Keratinocyte (primary cell): ENCODE results near the gene TXNRD1. TPM values are rescaled to one million over a fixed set of nuclear protein-coding genes. Genes with fewer than 3 reads are reported as not detected.

ENCODE experiments used
- DNase-seq: peaks from one replicate; pipeline ENCODE4 v3.0.0-alpha.2; 2011; ENCODE audit warnings: low read depth, missing footprints, low spot score
- FAIRE-seq: peaks from 2 replicates; lab custom pipeline; 2011; peaks lifted over from hg19 to GRCh38; lab: Jason Lieb, UNC
- H2AFZ ChIP-seq: 2 replicates; pipeline ENCODE4 v1.6.0; 2012; ENCODE audit warnings: low read length, control low read depth, inconsistent platforms; ENCODE audit not compliant: control insufficient read depth
- H3K27ac ChIP-seq: 2 replicates; pipeline ENCODE4 v1.5.1; 2011; ENCODE audit warnings: low read length; ENCODE audit not compliant: control insufficient read depth, insufficient read depth
- H3K27me3 ChIP-seq: 3 replicates; pipeline ENCODE4 v1.6.0; 2011; ENCODE audit warnings: low read length; ENCODE audit not compliant: control insufficient read depth, insufficient read depth; ENCODE audit errors: extremely low read depth
- H3K36me3 ChIP-seq, 2 experiments: 2 replicates in 1 of 2; 3 replicates in 1 of 2; pipeline ENCODE4 v1.5.1; 2011; ENCODE audit warnings: low read length in 2 of 2, mild to moderate bottlenecking in 1 of 2; ENCODE audit not compliant: control insufficient read depth in 2 of 2, insufficient read depth in 2 of 2; ENCODE audit errors: extremely low read depth in 1 of 2
- H3K4me1 ChIP-seq: 3 replicates; pipeline ENCODE4 v1.5.1; 2011; ENCODE audit warnings: low read length; ENCODE audit not compliant: control insufficient read depth, insufficient read depth; ENCODE audit errors: extremely low read depth
- H3K4me2 ChIP-seq: 3 replicates; pipeline ENCODE4 v1.6.0; 2011; ENCODE audit warnings: low read depth, low read length; ENCODE audit not compliant: control insufficient read depth, insufficient read depth; ENCODE audit errors: extremely low read depth
- H3K4me3 ChIP-seq, 3 experiments: fragments of 200-600 bp in 1 of 3; sonication (generic) in 1 of 3; 2 replicates in 2 of 3; 3 replicates in 1 of 3; pipeline ENCODE4 v1.5.1; 2011 to 2016; ENCODE audit warnings: low read length in 3 of 3, mild to moderate bottlenecking in 3 of 3, control low read depth in 2 of 3, inconsistent platforms in 1 of 3, low read depth in 1 of 3, mixed read lengths in 1 of 3, mixed run types in 1 of 3, moderate library complexity in 1 of 3; ENCODE audit not compliant: control insufficient read depth in 2 of 3, insufficient read depth in 2 of 3; ENCODE audit errors: extremely low read depth in 1 of 3
- H3K79me2 ChIP-seq: 2 replicates; pipeline ENCODE4 v1.6.0; 2012; ENCODE audit warnings: low read length; ENCODE audit not compliant: control insufficient read depth, insufficient read depth
- H3K9ac ChIP-seq: 3 replicates; pipeline ENCODE4 v1.6.0; 2011; ENCODE audit warnings: low read length; ENCODE audit not compliant: control insufficient read depth, insufficient read depth; ENCODE audit errors: extremely low read depth
- H3K9me1 ChIP-seq: 3 replicates; pipeline ENCODE4 v1.6.0; 2011; ENCODE audit warnings: low read length; ENCODE audit not compliant: control insufficient read depth, insufficient read depth; ENCODE audit errors: extremely low read depth
- H3K9me3 ChIP-seq: 2 replicates; pipeline ENCODE4 v1.5.1; 2012; ENCODE audit warnings: low read depth, low read length; ENCODE audit not compliant: control insufficient read depth
- H4K20me1 ChIP-seq: 3 replicates; pipeline ENCODE4 v1.6.0; 2011; ENCODE audit warnings: low read length; ENCODE audit not compliant: control insufficient read depth, insufficient read depth; ENCODE audit errors: extremely low read depth
- CTCF ChIP-seq, 3 experiments: IDR thresholded peaks in 1 of 3; conservative IDR thresholded peaks in 1 of 3; optimal IDR thresholded peaks in 1 of 3; 2 replicates in 2 of 3; 3 replicates in 1 of 3; pipeline versions ENCODE3 to v1.5.1; 2011; ENCODE audit warnings: low read length in 3 of 3, mild to moderate bottlenecking in 3 of 3, moderate library complexity in 2 of 3, control low read depth in 1 of 3, inconsistent platforms in 1 of 3; ENCODE audit not compliant: insufficient read depth in 2 of 3; ENCODE audit errors: extremely low read depth in 1 of 3
- EZH2 ChIP-seq: IDR thresholded peaks from one replicate; pipeline ENCODE4 v1.6.1; 2012; ENCODE audit warnings: inconsistent platforms, mild to moderate bottlenecking, low read length, moderate library complexity
- dilution Hi-C: fragments of 300-500 bp; cut with MboI; formaldehyde crosslinking; loops from one replicate; pipeline ENCODE4 v1.7.0; 2020; ENCODE audit warnings: low sequenced_read_pairs; ENCODE audit not compliant: extremely low pct_ligation_motif_present
- polyA plus RNA-seq, 5 experiments: library from polyadenylated mRNA; depleted of rRNA in 3 of 5; stranded (reverse) in 3 of 5; stranded (forward) in 1 of 5; unstranded in 1 of 5; fragments of >200 nt; gene quantifications; 1 replicate in 1 of 5; 2 replicates in 3 of 5; 3 replicates in 1 of 5; pipeline versions ENCODE4 v1.2.1 to v1.2.3, GENCODE V29; 2011 to 2012; ENCODE audit warnings: missing spikeins in 2 of 5, low read depth in 1 of 5, low replicate concordance in 1 of 5

Gene TXNRD1
- polyA plus RNA-seq, 1 donor (not counting 4 experiments of a cell fraction or from before 2014, with no cell fraction given), result 88.9 TPM

GRCh38 chr12:104333692-104334255 lies 118.2 kb downstream of the TXNRD1 start:
- H3K79me2 ChIP-seq, result peaks cover 12% of the 10 kb centered on the region
- no peaks in the 10 kb centered on the region for H3K27me3 ChIP-seq
- no peaks in the 10 kb centered on the region for H3K9me3 ChIP-seq
- H3K36me3 ChIP-seq, result peaks cover 24 to 29% of the 10 kb centered on the region in 2 experiments
- no peak overlapping the region for H3K4me3 ChIP-seq
- H4K20me1 ChIP-seq, result peaks cover 5% of the 10 kb centered on the region
- DNase-seq, result no peak
- H3K4me1 ChIP-seq, result no peaks in the 10 kb centered on the region
- no peak overlapping the region for H3K4me2 ChIP-seq
- H3K27ac ChIP-seq, result no peak overlapping the region
- H3K9me1 ChIP-seq, result no peaks in the 10 kb centered on the region
- TF ChIP-seq EZH2 (no peak), CTCF (optimal IDR thresholded peaks at IDR 0.05 in 1 of 3, IDR thresholded peaks at IDR 0.05 in 1 of 3, conservative IDR thresholded peaks at IDR 0.05 in 1 of 3; ENCODE audit: extremely low read depth in 1 of 3, insufficient read depth in 2 of 3, low read length in 3 of 3) (no peak)
- no peak for FAIRE-seq
- dilution Hi-C loops, result no loop called here
- no peak overlapping the region for H2AFZ ChIP-seq
- H3K9ac ChIP-seq, result no peak overlapping the region

GRCh38 chr12:104334581-104334980 lies 119.0 kb downstream of the TXNRD1 start:
- Histone ChIP-seq H3K27ac (no peak overlapping the region), H3K4me1 (no peaks in the 10 kb centered on the region), H4K20me1 (peaks cover 5% of the 10 kb centered on the region), H3K9ac (no peak overlapping the region), H3K4me3 (no peak overlapping the region), H3K9me3 (no peaks in the 10 kb centered on the region), H2AFZ (no peak overlapping the region), H3K79me2 (peaks cover 11% of the 10 kb centered on the region), H3K36me3 (peaks cover 23 to 28% of the 10 kb centered on the region in 2 experiments), H3K27me3 (no peaks in the 10 kb centered on the region), H3K4me2 (no peak overlapping the region), H3K9me1 (no peaks in the 10 kb centered on the region)
- FAIRE-seq (no peak), DNase-seq (no peak)
- dilution Hi-C loops, result no loop called here
- TF ChIP-seq EZH2, result no peak
- TF ChIP-seq CTCF (optimal IDR thresholded peaks at IDR 0.05 in 1 of 3, IDR thresholded peaks at IDR 0.05 in 1 of 3, conservative IDR thresholded peaks at IDR 0.05 in 1 of 3; ENCODE audit: extremely low read depth in 1 of 3, insufficient read depth in 2 of 3, low read length in 3 of 3), result no peak
